Activated CD4-positive, alpha-beta T cell treated with anti-CD3 and anti-CD28 coated beads, Interleukin-2, amount 10 ng/mL, durations not matched to agents 24 days and 14 days (primary cell): Measurements from ENCODE around the gene ZFR. TPM values are rescaled to one million over a fixed set of nuclear protein-coding genes. Genes with fewer than 3 reads are reported as not detected.
"Not testable (repeated sequence)": the region's sequence is repeated elsewhere in the genome, so short reads cannot be mapped to it uniquely, and the experiment has no call there.

ENCODE experiments used
- DNase-seq: peaks from one replicate; pipeline ENCODE4 v3.0.0; 2022
- H3K27ac Mint-ChIP-seq: one replicate; pipeline ENCODE4 v1.8.0; 2022; ENCODE audit warnings: mild to moderate bottlenecking, mixed read lengths
- H3K27me3 Mint-ChIP-seq: one replicate; pipeline ENCODE4 v1.8.0; 2022; ENCODE audit warnings: mixed read lengths
- H3K36me3 Mint-ChIP-seq: one replicate; pipeline ENCODE4 v1.8.0; 2022; ENCODE audit warnings: low read depth, mild to moderate bottlenecking, mixed read lengths
- H3K4me1 Mint-ChIP-seq: one replicate; pipeline ENCODE4 v1.8.0; 2021; ENCODE audit warnings: mixed read lengths
- H3K4me3 Mint-ChIP-seq: one replicate; pipeline ENCODE4 v1.8.0; 2022; ENCODE audit warnings: mild to moderate bottlenecking, moderate library complexity, mixed read lengths
- H3K9me3 Mint-ChIP-seq: one replicate; pipeline ENCODE4 v1.8.0; 2021; ENCODE audit warnings: mixed read lengths
- intact Hi-C: fragments of 100-400 bp; cut with micrococcal nuclease; formaldehyde crosslinking; loops from one replicate; pipeline ENCODE4 v1.15.1; 2023
- total RNA-seq: library from RNA; stranded (reverse); gene quantifications from 2 replicates; pipeline ENCODE4 v1.2.3, GENCODE V29; 2022

ZFR gene
- total RNA-seq, 1 donor from 2014 or later: 68.1 TPM

DNA sequence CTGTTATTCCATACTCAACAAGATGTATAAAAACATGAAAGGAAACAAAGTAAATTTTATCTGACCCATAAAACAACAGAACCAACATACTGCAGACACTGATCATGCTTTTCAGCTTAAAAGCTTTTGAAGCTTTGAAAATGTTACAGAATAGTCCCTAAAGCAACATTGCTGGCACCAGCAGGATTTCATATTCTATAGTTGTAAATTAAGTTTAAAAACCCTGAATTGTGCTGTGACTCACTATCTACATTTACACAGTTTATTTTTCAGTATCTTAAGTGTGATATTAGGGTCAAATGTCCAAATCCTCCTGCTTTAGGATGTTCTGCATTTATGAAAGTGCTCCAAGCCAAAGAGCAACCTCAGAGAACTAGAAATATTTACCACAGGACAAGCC is 59.9 kb downstream of the ZFR start:
- intact Hi-C loops: loop anchor here (5.0 kb wide), 1 partner anchor 58 kb away; the partner anchor contains the start of gene ZFR
- no peaks in the 10 kb centered on the region for H3K27me3 Mint-ChIP-seq

DNA sequence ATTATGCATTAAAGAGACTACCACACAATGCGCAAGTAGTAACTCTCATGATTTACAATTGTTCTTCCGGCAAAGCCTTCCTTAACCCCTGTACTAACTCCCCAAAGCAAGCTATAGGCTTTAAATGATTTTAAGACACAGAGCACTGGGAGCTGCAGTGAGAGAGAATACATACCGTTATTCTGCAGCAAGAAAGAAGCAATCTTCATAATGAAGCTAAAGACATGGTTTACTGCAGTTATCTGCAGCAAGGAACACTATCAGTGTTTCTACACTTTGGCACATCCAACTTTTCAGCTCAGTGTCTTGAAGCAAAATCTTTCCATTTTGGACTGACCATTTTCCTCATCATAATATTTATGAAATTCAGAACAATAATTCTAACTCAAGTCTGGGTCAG is 61.0 kb downstream of the ZFR start:
- intact Hi-C loops: no loop called here

More for the DNA sequence above, 59.9 kb downstream of the ZFR start:
- peaks cover 60% of the 10 kb centered on the region for H3K36me3 Mint-ChIP-seq
- H3K27ac Mint-ChIP-seq: no peak overlapping the region
- no peak overlapping the region for H3K4me3 Mint-ChIP-seq
- peaks cover 7% of the 10 kb centered on the region for H3K4me1 Mint-ChIP-seq
- DNase-seq: no peak
- no peaks in the 10 kb centered on the region for H3K9me3 Mint-ChIP-seq

DNA sequence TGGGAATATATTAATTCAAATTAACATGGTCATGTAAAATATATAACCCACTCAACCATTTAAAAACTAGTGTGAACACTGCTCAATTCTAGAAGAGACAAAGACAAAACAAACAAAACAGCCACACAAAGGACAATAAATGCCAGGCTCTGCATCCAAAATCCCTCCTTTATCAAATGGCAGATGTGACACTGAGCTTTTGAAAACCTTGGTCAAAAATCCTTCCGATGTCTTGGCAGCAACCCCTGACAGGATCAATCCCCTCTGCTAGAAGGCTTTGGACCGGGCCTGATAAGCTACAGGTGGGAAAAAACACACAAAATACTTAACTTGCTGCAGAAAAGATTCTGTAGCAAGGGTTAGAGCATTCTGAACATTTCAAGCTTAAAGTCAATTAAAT is 61.5 kb downstream of the ZFR start:
- H3K36me3 Mint-ChIP-seq: peaks cover 50% of the 10 kb centered on the region
- DNase-seq: no peak
- intact Hi-C loops: no loop called here
- no peak overlapping the region for H3K4me3 Mint-ChIP-seq
- H3K27me3 Mint-ChIP-seq: no peaks in the 10 kb centered on the region
- no peaks in the 10 kb centered on the region for H3K9me3 Mint-ChIP-seq
- peaks cover 2% of the 10 kb centered on the region for H3K4me1 Mint-ChIP-seq
- no peak overlapping the region for H3K27ac Mint-ChIP-seq

More for the DNA sequence above, 61.0 kb downstream of the ZFR start:
- no peak overlapping the region for H3K4me3 Mint-ChIP-seq
- H3K27ac Mint-ChIP-seq: no peak overlapping the region
- DNase-seq: no peak
- H3K4me1 Mint-ChIP-seq: peaks cover 4% of the 10 kb centered on the region
- H3K9me3 Mint-ChIP-seq: no peaks in the 10 kb centered on the region
- no peaks in the 10 kb centered on the region for H3K27me3 Mint-ChIP-seq
- H3K36me3 Mint-ChIP-seq: peaks cover 54% of the 10 kb centered on the region

DNA sequence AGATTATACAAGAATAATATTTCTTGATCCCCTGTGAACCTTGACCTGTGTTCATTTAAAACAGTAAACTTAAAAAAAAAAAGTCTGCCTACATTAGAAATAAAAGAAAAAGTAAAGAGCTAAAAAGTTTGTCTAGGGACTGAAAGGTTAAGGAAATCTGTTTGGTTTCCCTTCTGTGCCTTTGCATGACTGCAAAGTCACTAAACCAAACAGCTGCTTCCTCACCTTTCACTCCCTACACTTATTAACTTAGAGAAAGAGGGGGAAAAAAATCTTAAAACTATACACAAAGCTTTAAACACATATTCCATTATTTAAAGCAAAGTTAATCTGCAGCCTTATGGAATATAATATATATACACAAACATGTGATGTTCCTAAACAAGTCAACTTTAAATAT is 65.1 kb downstream of the ZFR start:
- no peaks in the 10 kb centered on the region for H3K27me3 Mint-ChIP-seq
- peaks cover 42% of the 10 kb centered on the region for H3K36me3 Mint-ChIP-seq
- DNase-seq: no peak
- H3K4me1 Mint-ChIP-seq: no peaks in the 10 kb centered on the region
- intact Hi-C loops: no loop called here
- no peak overlapping the region for H3K4me3 Mint-ChIP-seq
- H3K27ac Mint-ChIP-seq: no peak overlapping the region
- H3K9me3 Mint-ChIP-seq: no peaks in the 10 kb centered on the region

DNA sequence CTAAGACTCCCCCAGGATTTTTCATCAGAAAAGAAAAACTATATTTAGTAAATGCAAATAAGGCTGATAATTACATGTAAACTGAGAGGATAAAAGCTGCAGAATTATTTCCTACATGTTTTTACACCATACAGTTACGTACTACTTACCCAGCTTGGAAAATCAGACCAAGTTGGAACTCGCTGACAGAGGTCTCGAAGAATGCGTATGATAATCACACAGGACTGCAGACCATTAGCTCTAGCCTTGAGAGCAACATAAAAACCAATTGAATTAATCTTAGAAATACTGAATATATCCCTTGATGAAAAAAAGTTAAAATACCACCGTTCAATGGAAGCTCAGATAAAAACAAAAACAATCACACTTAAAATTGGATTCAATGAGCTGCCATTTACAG is 65.6 kb downstream of the ZFR start:
- H3K36me3 Mint-ChIP-seq: peaks cover 42% of the 10 kb centered on the region
- DNase-seq: no peak
- H3K4me1 Mint-ChIP-seq: no peaks in the 10 kb centered on the region
- H3K27ac Mint-ChIP-seq: no peak overlapping the region
- no peaks in the 10 kb centered on the region for H3K27me3 Mint-ChIP-seq
- H3K4me3 Mint-ChIP-seq: no peak overlapping the region
- no peaks in the 10 kb centered on the region for H3K9me3 Mint-ChIP-seq
- intact Hi-C loops: no loop called here

DNA sequence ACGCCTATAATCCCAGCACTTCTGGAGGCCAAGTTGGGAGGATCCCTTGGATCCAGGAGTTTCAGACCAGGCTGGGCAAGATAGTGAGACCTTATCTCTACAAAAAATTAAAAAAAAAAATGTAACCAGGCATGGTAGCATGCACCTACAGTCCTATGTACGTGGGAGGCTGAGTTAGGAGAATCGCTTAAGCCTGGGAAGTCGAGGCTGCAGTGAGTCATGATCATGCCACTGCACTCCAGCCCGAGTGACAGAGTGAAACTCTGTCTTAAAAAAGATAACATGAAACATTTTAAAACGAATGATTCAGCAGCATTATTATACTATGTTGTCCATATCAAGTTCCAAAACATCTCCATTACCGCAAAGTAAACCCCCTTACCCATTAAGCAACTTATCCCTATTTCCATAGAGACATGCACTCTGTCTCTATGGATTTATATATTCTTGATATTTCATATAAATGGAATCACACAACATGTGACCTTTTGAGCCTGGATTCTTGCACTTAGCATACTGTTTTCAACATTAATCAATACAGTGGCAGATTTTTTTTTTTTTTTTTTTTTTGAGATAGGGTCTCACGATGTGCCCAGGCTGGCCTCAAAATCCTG is 74.9 kb downstream of the ZFR start:
- peaks cover 54% of the 10 kb centered on the region for H3K36me3 Mint-ChIP-seq
- no peaks in the 10 kb centered on the region for H3K27me3 Mint-ChIP-seq
- no peaks in the 10 kb centered on the region for H3K9me3 Mint-ChIP-seq
- no peak overlapping the region for H3K27ac Mint-ChIP-seq
- intact Hi-C loops: no loop called here
- no peak overlapping the region for H3K4me3 Mint-ChIP-seq
- peaks cover 3% of the 10 kb centered on the region for H3K4me1 Mint-ChIP-seq
- no peak for DNase-seq

DNA sequence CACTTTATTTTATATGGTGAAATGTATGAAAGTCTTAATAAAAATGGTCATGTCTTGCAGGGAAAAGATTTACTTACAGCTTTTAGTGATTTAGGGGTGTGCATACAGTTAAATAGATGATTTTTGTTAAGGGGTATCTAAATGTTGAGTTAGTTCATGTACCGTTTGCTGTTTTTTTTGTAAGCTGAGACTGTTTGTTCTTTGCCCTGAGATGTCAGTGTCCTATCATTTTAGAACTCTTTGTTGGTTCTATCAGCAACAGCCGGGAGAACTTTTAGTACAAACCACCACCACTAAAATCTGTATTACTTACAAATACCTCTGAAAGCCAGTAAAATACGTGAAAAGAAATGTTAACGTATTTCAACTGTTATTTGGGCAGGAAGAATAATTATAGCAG is 75.5 kb downstream of the ZFR start:
- H3K27me3 Mint-ChIP-seq: no peaks in the 10 kb centered on the region
- no peak overlapping the region for H3K27ac Mint-ChIP-seq
- H3K36me3 Mint-ChIP-seq: peaks cover 52% of the 10 kb centered on the region
- peaks cover 3% of the 10 kb centered on the region for H3K4me1 Mint-ChIP-seq
- intact Hi-C loops: no loop called here
- DNase-seq: no peak
- H3K9me3 Mint-ChIP-seq: no peaks in the 10 kb centered on the region
- no peak overlapping the region for H3K4me3 Mint-ChIP-seq

DNA sequence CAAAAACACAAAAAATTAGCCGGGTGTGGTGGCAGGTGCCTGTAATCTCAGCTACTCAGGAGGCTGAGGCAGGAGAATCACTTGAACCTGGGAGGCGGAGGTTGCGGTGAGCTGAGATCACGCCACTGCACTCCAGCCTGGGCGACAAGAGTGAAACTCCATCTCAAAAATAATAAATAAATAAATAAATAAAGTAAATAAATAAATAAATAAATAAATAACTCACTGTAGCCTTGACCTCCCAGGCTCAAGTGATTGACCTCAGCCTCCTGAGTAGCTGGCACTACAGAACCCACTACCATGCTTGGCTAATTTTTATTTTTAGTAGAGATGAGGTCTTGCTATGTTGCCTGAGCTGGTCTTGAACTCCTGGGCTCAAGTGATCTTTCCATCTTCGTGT is 77.3 kb downstream of the ZFR start:
- H3K4me3 Mint-ChIP-seq, intact Hi-C loops, H3K27me3 Mint-ChIP-seq, H3K27ac Mint-ChIP-seq, DNase-seq, H3K4me1 Mint-ChIP-seq, H3K9me3 Mint-ChIP-seq: not testable (repeated sequence)
- H3K36me3 Mint-ChIP-seq: peaks cover 46% of the 10 kb centered on the region

DNA sequence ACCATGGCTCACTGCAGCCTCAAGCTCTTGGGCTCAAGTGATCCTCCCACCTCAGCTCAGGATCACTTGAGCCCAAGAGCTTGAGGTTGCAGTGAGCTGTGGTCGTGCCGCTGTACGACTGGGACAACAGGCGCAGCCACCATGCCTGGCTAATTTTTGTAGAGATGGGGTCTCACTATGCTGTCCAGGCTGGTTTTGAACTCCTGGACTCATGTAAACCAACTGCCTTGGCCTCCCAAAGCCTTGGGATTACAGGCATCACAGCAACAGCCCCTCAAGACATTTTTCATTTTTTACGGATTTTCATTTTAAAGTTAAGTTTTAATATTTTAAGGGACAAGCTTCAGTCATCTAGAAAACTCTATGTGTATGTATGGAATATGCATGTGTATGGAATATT is 78.9 kb downstream of the ZFR start:
- intact Hi-C loops: no loop called here
- Mint-ChIP-seq H3K4me1 (peaks cover 3% of the 10 kb centered on the region), H3K27ac (no peak overlapping the region), H3K4me3 (no peak overlapping the region), H3K27me3 (no peaks in the 10 kb centered on the region), H3K36me3 (peaks cover 40% of the 10 kb centered on the region), H3K9me3 (no peaks in the 10 kb centered on the region)
- DNase-seq: no peak

DNA sequence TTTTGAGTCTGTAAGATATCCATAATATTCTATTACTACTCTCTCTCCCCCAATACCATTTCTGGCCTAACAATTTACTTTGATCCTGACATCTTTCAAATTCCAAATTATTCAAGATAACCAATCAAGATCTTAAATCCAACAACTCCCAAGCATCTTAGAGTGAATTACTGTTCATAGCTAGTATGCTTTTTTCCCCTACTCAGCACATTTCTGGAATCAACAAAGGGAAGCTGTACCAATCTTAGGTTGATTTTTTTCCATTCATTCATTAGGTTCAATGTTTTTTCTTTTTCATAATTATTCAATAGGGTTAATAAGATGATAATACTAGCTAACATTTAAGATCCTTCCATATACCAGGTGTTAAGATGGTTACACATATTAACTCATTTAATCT is 81.5 kb downstream of the ZFR start:
- H3K4me1 Mint-ChIP-seq: no peaks in the 10 kb centered on the region
- H3K4me3 Mint-ChIP-seq: no peak overlapping the region
- DNase-seq: no peak
- H3K9me3 Mint-ChIP-seq: no peaks in the 10 kb centered on the region
- intact Hi-C loops: no loop called here
- no peak overlapping the region for H3K27ac Mint-ChIP-seq
- no peaks in the 10 kb centered on the region for H3K27me3 Mint-ChIP-seq
- H3K36me3 Mint-ChIP-seq: peaks cover 37% of the 10 kb centered on the region

DNA sequence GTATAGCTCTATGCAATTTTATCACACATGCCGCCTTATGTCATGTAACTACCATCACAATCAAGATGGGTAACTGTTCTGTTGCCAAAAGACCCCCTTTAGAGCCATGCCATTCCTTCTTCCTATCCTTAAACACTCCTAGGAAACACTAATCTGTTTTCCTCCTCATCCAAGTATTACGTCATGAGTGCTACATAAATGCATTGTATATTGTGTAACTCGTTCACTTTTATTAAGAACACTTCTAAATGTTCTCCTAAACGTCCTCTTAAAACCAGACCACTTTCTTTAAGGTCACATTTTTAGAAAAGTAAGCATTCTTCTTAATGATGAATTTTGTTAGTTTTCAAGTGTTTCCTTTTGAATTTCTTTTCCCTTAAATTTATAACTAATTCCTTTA is 82.0 kb downstream of the ZFR start:
- Mint-ChIP-seq H3K4me1 (peaks cover 4% of the 10 kb centered on the region), H3K9me3 (no peaks in the 10 kb centered on the region), H3K4me3 (no peak overlapping the region), H3K36me3 (peaks cover 36% of the 10 kb centered on the region), H3K27ac (no peak overlapping the region), H3K27me3 (no peaks in the 10 kb centered on the region)
- no peak for DNase-seq
- intact Hi-C loops: no loop called here

DNA sequence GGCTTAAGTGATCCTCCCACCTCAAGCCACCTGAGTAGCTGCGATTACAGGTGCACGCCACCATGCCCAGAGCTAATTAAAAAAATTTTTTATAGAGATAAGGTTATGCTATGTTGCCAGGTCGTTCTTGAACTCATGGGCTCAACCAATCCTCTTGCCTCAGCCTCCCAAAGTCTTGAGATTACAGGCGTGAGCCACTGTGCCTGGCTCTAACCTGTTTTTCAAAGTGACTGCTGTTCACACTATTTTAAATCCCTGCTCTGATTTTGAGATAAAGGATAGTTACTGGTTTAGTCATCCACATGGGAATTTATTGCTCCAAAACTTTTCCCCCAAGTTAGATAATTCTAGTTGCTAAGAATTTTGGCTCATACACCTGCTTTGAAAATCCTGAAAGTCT is 83.6 kb downstream of the ZFR start:
- Mint-ChIP-seq H3K9me3 (no peaks in the 10 kb centered on the region), H3K4me1 (peaks cover 4% of the 10 kb centered on the region), H3K4me3 (no peak overlapping the region), H3K36me3 (peaks cover 41% of the 10 kb centered on the region), H3K27ac (no peak overlapping the region), H3K27me3 (no peaks in the 10 kb centered on the region)
- DNase-seq: no peak
- intact Hi-C loops: no loop called here

DNA sequence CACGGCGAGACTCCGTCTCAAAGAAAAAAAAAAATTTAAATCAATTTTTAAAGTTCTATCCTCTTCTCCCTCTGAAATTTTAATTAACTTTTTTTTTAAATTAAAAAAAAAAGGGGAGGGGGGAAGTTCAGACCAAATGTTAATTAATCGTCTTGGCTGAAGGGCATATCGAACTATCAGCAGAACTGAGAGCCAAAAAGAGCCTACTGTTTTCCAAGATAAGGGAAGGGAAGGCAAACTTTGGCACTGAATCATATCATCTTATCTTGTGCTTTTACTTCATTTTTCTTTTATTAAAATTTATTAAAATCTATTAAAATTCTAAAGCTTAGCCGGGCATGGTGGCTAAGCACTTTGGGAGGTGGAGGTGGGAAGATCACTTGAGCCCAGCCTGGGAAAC is 85.9 kb downstream of the ZFR start:
- intact Hi-C loops: no loop called here
- no peaks in the 10 kb centered on the region for H3K9me3 Mint-ChIP-seq
- peaks cover 4% of the 10 kb centered on the region for H3K4me1 Mint-ChIP-seq
- H3K27me3 Mint-ChIP-seq: no peaks in the 10 kb centered on the region
- peaks cover 47% of the 10 kb centered on the region for H3K36me3 Mint-ChIP-seq
- DNase-seq: no peak
- no peak overlapping the region for H3K27ac Mint-ChIP-seq
- H3K4me3 Mint-ChIP-seq: no peak overlapping the region

DNA sequence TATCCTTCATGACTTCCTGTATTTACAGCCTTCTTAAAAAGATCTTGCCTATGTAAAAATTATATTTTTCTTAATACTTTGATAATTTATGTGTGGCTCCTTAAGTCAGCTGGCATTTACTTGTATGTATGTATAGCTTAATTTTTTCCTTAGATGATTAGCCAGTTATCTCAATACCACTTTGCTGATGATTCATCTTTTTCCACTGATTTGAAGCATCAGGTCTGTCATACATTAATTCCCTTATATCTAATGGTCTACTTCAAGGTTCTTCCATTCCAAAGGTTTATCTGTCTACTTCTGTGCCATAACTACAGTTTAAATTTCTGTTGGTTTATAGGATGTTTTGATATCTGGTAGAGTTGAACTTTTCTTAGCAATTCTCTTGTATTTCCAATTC is 86.9 kb downstream of the ZFR start:
- H3K36me3 Mint-ChIP-seq: peaks cover 43% of the 10 kb centered on the region
- H3K27ac Mint-ChIP-seq: peak overlapping the region; percentile 70
- intact Hi-C loops: no loop called here

DNA sequence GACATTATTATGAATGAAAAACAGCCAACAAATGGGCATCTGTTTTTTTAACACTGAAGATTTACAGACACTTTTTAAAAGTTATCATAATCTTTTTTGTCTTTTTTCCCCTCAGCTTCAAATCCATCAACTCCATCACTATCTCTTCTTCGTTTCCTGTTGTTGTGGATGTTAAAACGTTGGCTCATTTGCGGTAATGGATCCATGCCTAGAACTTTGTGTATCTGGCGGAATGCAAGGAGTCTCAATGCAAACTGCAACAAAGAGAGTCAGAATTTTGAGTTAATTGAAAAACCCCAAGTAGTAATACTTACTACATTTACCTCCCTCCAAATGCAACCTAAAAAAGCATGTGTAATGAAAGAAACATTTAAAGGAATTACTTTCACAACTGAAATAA is 88.9 kb downstream of the ZFR start:
- H3K4me1 Mint-ChIP-seq: peaks cover 4% of the 10 kb centered on the region
- no peak for DNase-seq
- intact Hi-C loops: no loop called here
- H3K27ac Mint-ChIP-seq: no peak overlapping the region
- H3K36me3 Mint-ChIP-seq: peaks cover 33% of the 10 kb centered on the region
- no peaks in the 10 kb centered on the region for H3K27me3 Mint-ChIP-seq
- H3K4me3 Mint-ChIP-seq: no peak overlapping the region
- no peaks in the 10 kb centered on the region for H3K9me3 Mint-ChIP-seq

More for the DNA sequence above, 86.9 kb downstream of the ZFR start:
- H3K4me3 Mint-ChIP-seq: no peak overlapping the region
- H3K4me1 Mint-ChIP-seq: peaks cover 4% of the 10 kb centered on the region
- H3K27me3 Mint-ChIP-seq: no peaks in the 10 kb centered on the region
- DNase-seq: no peak
- no peaks in the 10 kb centered on the region for H3K9me3 Mint-ChIP-seq
